A549 treated with GW870086 at 1 μM for 4 hours (cell line): ENCODE data around the gene ZNF831. TPM values are rescaled to one million over a fixed set of nuclear protein-coding genes. Genes with fewer than 3 reads are reported as not detected.

Experiments
- total RNA-seq: library from RNA; stranded (reverse); fragments of 200-300 nt; extraction: Qiagen RNA extraction; gene quantifications from 5 replicates; pipeline ENCODE4 v1.2.3, GENCODE V29; 2022; ENCODE audit warnings: low read depth

Gene ZNF831
- total RNA-seq = not detected in 5 replicates

DNA sequence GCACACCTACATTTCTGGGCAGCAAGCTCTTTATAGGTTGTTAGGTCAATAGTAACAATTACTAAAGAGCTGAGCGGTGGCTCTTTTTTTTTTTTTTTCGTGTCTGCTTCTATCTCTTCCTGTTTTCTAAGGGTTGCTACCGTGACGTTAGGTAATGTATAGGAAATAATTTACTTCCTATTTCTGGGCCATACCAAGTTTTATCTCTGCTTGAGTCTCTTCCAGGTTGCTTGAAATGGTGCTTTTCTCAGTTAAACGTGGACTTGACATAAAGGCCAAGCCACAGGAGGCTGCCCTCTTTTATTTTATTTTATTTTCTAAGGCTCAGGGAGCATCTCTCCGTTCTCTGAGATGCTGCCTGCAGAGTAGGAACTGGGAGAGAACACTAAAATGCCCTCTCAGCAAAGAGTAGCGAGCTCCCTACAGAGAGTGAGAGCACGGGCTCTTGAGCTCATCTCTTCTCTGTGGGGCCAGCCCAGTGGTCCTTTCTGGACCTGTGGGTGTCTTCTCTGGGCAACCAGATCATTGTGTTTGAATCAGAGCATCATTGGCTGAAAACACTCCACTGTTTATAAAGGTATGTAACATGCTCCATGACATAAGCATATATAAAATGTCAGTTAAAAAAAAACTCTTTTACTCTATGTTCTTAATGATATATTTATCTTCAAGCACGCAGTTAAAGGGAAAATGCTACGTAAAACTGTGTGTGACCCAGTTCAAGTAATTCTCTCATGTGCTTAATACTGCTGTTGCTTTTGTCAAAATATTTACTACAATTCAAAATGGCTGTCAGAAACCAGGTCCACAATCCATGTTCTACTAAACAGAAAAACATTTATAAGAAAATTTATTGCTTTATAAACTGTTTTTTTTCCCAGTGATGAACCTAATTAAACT, at the start of gene ZNF831:
TSS of gene ZNF831 (plus strand) at position 191 of the 900 bp plus-strand sequence. CDS start 27,199 bp downstream, outside the sequence.

DNA sequence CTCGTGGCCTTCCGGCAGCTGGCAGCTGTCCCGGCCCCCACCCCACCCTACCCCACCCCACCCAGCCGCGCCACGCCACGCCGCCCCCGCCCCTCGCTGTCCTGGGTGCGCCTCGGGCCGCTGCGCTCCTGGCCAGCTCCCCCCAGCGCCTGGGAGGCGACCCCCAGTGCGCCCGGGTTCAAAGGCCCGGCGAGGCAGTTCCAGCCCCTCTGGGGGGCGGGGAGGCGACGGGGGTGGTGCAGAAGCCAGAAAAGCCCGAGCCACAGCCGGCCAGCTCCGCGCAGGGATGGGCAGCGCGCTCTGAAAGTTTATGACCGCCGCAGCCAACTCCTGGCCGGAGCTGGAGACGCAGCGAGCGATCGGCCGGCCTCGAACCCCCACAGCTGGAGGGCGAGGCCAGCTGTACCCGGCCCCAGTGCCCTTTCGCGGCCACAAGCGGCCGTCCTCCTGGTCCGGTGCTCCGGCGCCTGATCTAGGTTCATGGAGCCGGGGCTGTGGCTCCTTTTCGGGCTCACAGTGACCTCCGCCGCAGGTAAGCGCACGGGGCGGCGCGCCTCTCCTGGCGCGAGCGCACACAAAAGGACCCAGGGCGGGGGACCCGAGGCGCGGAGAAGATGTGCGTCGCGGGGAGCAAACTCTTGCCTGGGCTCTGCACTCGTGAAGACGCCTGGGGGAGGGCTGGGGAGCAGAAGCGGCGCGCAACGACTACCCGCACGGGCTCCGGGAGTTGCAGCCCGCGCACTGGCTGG, 136.9 kb downstream of the ZNF831 start, which contains the start of gene EDN3:
TSS of gene EDN3 (plus strand) at position 279 of the 749 bp plus-strand sequence. CDS start at position 481, 202 bp downstream.

Other genes with a start within 250 kb of the ZNF831 start
- 41.3 to 47.1 TPM (median 45.8 TPM) in 5 replicates for gene NELFCD, start 182.6 kb upstream of the ZNF831 start, total RNA-seq
- gene CTSZ, start 156.6 kb upstream of the ZNF831 start, total RNA-seq = 150 to 188 TPM (median 178 TPM) in 5 replicates
- gene TUBB1, start 144.4 kb upstream of the ZNF831 start, total RNA-seq = 0.05 TPM in 1 of 5 replicates, not detected in the others
- 92.9 to 127 TPM (median 101 TPM) in 5 replicates for gene ATP5F1E, start 131.5 kb upstream of the ZNF831 start, total RNA-seq
- 54.9 to 71.9 TPM (median 61.7 TPM) in 5 replicates for gene PRELID3B, start 121.0 kb upstream of the ZNF831 start, total RNA-seq
- 1.1 to 1.8 TPM (median 1.5 TPM) in 5 replicates for gene EDN3, start 136.8 kb downstream of the ZNF831 start, total RNA-seq